Natural killer cell (primary cell): Measurements from ENCODE around the gene COL5A3. TPM values are rescaled to one million over a fixed set of nuclear protein-coding genes. Genes with fewer than 3 reads are reported as not detected.

Source experiments
- ATAC-seq, 3 donors: fragments of 150-1000 bp in 2 of 3; fragments of 200-7000 bp in 1 of 3; cut with Tn5 transposase; 1 replicate in 1 of 3; 2 replicates in 2 of 3; pipeline ENCODE4 v1.10.0; 2021; ENCODE audit warnings: mild to moderate bottlenecking in 2 of 3, moderate library complexity in 2 of 3
- DNase-seq, 2 donors: peaks; one replicate each; pipeline versions ENCODE4 v3.0.0 to v3.0.0-alpha.2; 2013 to 2021; ENCODE audit warnings: mixed read lengths in 1 of 2
- H3K27ac ChIP-seq: one replicate; pipeline ENCODE4 v1.5.1; 2013; ENCODE audit warnings: mild to moderate bottlenecking, low read length
- H3K27me3 ChIP-seq: one replicate; pipeline ENCODE4 v1.6.1; 2013; ENCODE audit warnings: low read length; ENCODE audit not compliant: control insufficient read depth, insufficient read depth
- H3K36me3 ChIP-seq: one replicate; pipeline ENCODE4 v1.6.1; 2013; ENCODE audit warnings: low read length; ENCODE audit not compliant: control insufficient read depth, insufficient read depth
- H3K4me1 ChIP-seq: one replicate; pipeline ENCODE4 v1.6.1; 2013; ENCODE audit warnings: low read length; ENCODE audit not compliant: control insufficient read depth, insufficient read depth
- H3K4me3 ChIP-seq: one replicate; pipeline ENCODE4 v1.5.1; 2013; ENCODE audit warnings: low read length
- H3K9me3 ChIP-seq: one replicate; pipeline ENCODE4 v1.6.1; 2013; ENCODE audit warnings: low read length; ENCODE audit not compliant: control insufficient read depth, insufficient read depth
- H3K27ac Mint-ChIP-seq, 2 donors: one replicate each; pipeline ENCODE4 v1.8.0; 2022; ENCODE audit warnings: mild to moderate bottlenecking in 2 of 2, mixed read lengths in 2 of 2, moderate library complexity in 1 of 2
- H3K27me3 Mint-ChIP-seq, 2 donors: one replicate each; pipeline ENCODE4 v1.8.0; 2022; ENCODE audit warnings: low read depth in 2 of 2, mixed read lengths in 2 of 2
- H3K36me3 Mint-ChIP-seq: one replicate; pipeline ENCODE4 v1.8.0; 2022; ENCODE audit warnings: mixed read lengths
- H3K4me1 Mint-ChIP-seq, 2 donors: one replicate each; pipeline ENCODE4 v1.8.0; 2022; ENCODE audit warnings: mixed read lengths in 2 of 2
- H3K4me3 Mint-ChIP-seq: one replicate; pipeline ENCODE4 v1.8.0; 2022; ENCODE audit warnings: mild to moderate bottlenecking, moderate library complexity, mixed read lengths
- H3K9me3 Mint-ChIP-seq, 2 donors: one replicate each; pipeline ENCODE4 v1.8.0; 2022; ENCODE audit warnings: mixed read lengths in 2 of 2
- CTCF ChIP-seq: fragments of 200-600 bp; IDR thresholded peaks from one replicate; pipeline ENCODE4 v1.8.0; 2022; ENCODE audit warnings: antibody characterized with exemption
- WGBS: methylation state at CpG from one replicate; pipeline ENCODE4 v1.1.7; 2013; ENCODE audit warnings: missing lambda C conversion rate; ENCODE audit not compliant: insufficient coverage; 5-methylcytosine and 5-hydroxymethylcytosine counted together
- intact Hi-C: fragments of 100-400 bp; cut with micrococcal nuclease; formaldehyde crosslinking; loops from one replicate; pipeline ENCODE4 v1.14.2; 2022
- total RNA-seq, 4 donors: library from RNA; stranded (reverse); fragments of 120-200 nt in 1 of 4; gene quantifications; one replicate each; pipeline versions ENCODE4 v1.2.3 to v1.2.4, GENCODE V29; 2013 to 2022

The COL5A3 gene
- 1 to 10 TPM in 1 of 3 donors, under 1 TPM in 2; 0.33 to 6.6 (median 0.63) TPM for total RNA-seq
- 11.9 TPM for total RNA-seq (2013)

GRCh38 chr19:10010247-10010691 lies at the start of gene COL5A3:
Gene COL5A3 (minus strand): TSS chr19:10010504. CDS start chr19:10010385, 119 bp downstream.
- ATAC-seq (peak in 1 of 3 donors; percentile 10), DNase-seq (no peak)
- peak within 1 kb of the TSS; percentile 35 for H3K4me3 Mint-ChIP-seq
- no peak within 1 kb of the TSS for H3K4me3 ChIP-seq
- H3K27me3 ChIP-seq: peaks cover 16% of the 10 kb centered on the region
- TF ChIP-seq CTCF: no peak
- H3K36me3 Mint-ChIP-seq: no peaks in the 10 kb centered on the region
- WGBS: 4% methylated on average over 38 of the region's 38 CpGs
- H3K27ac ChIP-seq: no peak within 1 kb of the TSS
- no peaks in the 10 kb centered on the region for H3K36me3 ChIP-seq
- H3K9me3 Mint-ChIP-seq: no peaks in the 10 kb centered on the region
- peak within 1 kb of the TSS in 1 of 2 donors; percentile 15 for H3K27ac Mint-ChIP-seq
- intact Hi-C loops: no loop called here
- peaks cover 33 to 51% of the 10 kb centered on the region in 2 donors for H3K4me1 Mint-ChIP-seq
- H3K27me3 Mint-ChIP-seq: peaks cover 33 to 36% of the 10 kb centered on the region in 2 donors
- peaks cover 49% of the 10 kb centered on the region for H3K4me1 ChIP-seq
- H3K9me3 ChIP-seq: no peaks in the 10 kb centered on the region

GRCh38 chr19:10052602-10053360 lies 42.5 kb upstream of the COL5A3 start:
- Mint-ChIP-seq H3K4me3 (no peak overlapping the region), H3K4me1 (peaks cover 0 to 4% of the 10 kb centered on the region in 2 donors), H3K27me3 (peaks cover 0 to 7% of the 10 kb centered on the region in 2 donors), H3K36me3 (no peaks in the 10 kb centered on the region), H3K27ac (no peak overlapping the region), H3K9me3 (no peaks in the 10 kb centered on the region)
- DNase-seq (no peak), ATAC-seq (no peak)
- intact Hi-C loops: no loop called here
- Histone ChIP-seq H3K27me3 (no peaks in the 10 kb centered on the region), H3K27ac (no peak overlapping the region), H3K4me1 (no peaks in the 10 kb centered on the region), H3K4me3 (no peak overlapping the region), H3K36me3 (no peaks in the 10 kb centered on the region), H3K9me3 (no peaks in the 10 kb centered on the region)
- no peak for TF ChIP-seq CTCF
- WGBS: 71% methylated on average over 21 of the region's 21 CpGs

GRCh38 chr19:10049626-10050025 lies 39.3 kb upstream of the COL5A3 start:
- no peak for ATAC-seq

More at GRCh38 chr19:10049626-10050025, 39.3 kb upstream of the COL5A3 start:
- intact Hi-C loops: no loop called here
- no peaks in the 10 kb centered on the region for H3K36me3 ChIP-seq
- no peak for TF ChIP-seq CTCF
- no peaks in the 10 kb centered on the region for H3K9me3 Mint-ChIP-seq
- WGBS: 76% methylated on average over 2 of the region's 2 CpGs
- no peak overlapping the region for H3K4me3 ChIP-seq
- peaks cover 4 to 5% of the 10 kb centered on the region in 2 donors for H3K27me3 Mint-ChIP-seq
- H3K4me1 Mint-ChIP-seq: peaks cover 0 to 4% of the 10 kb centered on the region in 2 donors
- H3K9me3 ChIP-seq: no peaks in the 10 kb centered on the region
- H3K36me3 Mint-ChIP-seq: no peaks in the 10 kb centered on the region
- no peak overlapping the region for H3K4me3 Mint-ChIP-seq
- no peak overlapping the region for H3K27ac Mint-ChIP-seq
- no peak overlapping the region for H3K27ac ChIP-seq
- no peaks in the 10 kb centered on the region for H3K4me1 ChIP-seq
- no peak for DNase-seq
- H3K27me3 ChIP-seq: peaks cover 2% of the 10 kb centered on the region
